ENCODE results near the gene STXBP6.
"Not testable (repeated sequence)": the region's sequence is repeated elsewhere in the genome, so short reads cannot be mapped to it uniquely, and the experiment has no call there.

STXBP6 gene

GRCh38 chr14:24785698-24786097 lies 264.2 kb downstream of the STXBP6 start:
- no peak for DNase-seq

DNA sequence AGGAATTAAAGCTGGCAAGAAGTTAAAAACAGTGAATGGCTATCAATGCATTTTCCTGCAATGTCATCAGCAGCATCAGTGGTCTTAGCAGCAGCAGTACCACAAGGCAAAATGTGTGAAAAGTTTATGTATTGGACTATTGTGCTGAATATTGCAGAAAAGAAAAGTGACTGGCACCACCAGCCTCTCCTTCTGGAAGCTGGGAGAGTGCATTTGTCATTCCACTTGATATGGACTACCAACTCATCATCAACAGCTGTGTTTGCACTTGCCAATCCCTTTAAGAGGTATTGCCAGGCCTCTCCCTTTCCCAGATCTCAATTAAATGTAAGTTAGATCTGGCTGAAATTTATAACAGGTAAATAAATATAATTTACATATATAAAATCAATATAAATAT lies 265.0 kb downstream of the STXBP6 start:
- DNase-seq: no peak

DNA sequence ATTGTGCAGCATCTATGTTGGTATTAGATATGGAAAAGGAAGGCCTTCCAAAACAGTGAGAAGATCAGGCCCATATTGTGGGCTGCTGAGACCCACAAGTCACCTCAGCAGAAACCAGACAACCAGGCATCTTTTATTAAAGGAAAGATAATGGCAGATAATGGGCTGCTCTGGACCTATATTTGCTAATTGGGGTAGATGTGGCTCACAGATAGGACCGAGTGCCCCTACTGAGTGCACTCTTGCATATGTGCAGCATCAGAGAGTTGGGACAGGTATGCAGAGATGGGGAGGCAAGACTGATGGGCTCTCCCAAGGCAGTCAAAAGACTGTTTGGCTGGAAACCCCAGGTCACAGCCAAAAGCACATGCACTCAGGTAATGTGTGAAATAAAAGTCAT lies 266.2 kb downstream of the STXBP6 start:
- no peak for DNase-seq

DNA sequence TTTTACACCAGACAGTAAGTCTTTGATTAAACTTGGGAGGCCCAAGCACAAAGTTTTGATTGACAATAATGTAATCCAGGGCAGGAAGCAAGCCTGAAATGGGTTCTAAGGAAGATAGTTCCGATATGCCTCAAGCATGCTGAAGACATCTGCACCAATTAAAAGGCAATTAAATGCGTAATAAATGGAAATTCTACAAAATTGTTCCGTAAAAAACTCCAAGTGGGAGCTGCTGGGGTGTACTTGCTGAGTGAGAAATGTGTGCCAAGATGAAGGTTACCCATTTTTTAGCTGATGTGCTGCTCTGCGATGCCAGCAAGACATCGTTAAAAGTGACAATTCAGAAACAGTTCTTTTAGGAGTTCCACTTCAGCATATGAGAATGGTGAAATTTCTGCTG lies 269.7 kb downstream of the STXBP6 start:
- no peak for DNase-seq

DNA sequence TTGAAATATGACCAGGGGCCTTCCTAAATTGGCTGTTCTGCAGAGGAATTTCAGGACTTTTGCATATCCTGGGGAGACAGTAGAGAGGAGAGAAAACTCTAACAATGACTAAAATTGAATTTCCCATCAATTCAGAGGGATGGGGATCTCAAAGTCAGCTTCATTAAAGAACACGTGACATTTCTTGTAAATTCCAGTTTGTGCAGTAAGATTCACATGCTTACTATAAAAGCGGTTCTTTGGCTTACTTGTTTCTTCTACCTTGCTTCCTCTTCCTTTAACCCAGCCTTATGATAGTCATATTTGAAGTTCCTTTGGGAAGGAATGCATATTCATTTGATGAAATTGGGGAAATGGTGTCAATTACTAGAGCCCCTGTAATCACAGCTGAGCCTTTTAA lies 272.3 kb downstream of the STXBP6 start:
- no peak for DNase-seq

DNA sequence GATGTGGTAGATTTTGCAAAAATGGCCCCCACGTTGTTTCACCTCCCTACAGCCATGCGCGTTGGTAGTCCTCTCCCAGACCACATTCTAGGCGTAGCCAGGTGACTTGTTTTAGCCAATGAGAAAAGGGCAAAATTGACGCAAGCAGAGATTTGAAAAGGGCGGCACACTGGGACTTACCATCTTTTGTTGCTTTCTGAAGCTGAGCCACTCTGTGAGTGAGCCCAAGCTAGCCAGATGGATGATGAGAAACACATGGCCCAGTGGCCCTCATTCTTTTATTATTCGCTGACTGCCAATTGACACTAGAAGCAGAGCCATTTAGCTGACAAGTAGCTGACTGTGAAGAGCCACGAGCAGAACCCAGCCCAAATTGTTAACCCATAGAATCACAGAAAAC lies 274.0 kb downstream of the STXBP6 start:
- no peak for DNase-seq

GRCh38 chr14:24774187-24774915 lies 275.6 kb downstream of the STXBP6 start:
- DNase-seq: no peak

DNA sequence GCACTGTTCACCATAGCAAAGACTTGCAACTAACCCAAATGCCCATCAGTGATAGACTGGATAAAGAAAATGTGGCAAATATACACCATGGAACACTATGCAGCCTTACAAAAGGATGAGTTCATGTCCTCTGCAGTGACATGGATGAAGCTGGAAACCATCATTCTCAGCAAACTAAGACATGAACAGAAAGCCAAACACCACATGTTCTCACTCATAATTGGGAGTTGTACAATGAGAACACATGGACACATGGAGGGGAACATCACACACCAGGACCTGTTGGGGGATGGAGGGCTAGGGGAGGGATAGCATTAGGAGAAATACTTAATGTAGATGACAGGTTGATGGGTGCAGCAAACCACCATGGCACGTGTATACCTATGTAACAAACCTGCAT lies 276.4 kb downstream of the STXBP6 start:
- DNase-seq: not testable (repeated sequence)

DNA sequence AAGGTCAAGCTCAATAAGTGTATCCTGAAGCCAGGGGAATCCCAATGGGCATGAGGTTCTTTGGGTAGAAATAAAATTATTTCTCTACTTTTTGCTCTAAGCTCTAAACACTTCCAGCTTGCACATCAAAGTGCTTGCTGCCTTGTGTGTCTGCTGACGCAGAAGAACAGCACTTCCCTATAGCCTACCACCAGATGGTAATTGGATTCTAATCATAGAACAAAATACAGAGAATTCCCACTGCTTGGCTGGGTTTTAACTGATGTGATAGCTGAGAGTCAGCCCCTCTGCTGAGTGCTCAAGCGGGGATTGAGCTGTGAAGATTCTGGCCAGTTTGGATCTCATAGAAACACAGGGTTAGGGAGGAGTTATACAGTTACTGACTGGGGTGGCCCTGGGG lies 283.5 kb downstream of the STXBP6 start:
- no peak for DNase-seq

- DNase-seq: no peak
These were observed 288.8 kb downstream of the STXBP6 start for GRCh38 chr14:24761141-24761540.

Measured in HCEC 1CT (cell line).